ENCODE results near the gene PRXL2C.

GRCh38 chr9:96688187-96688586 lies 33.1 kb upstream of the PRXL2C start:
- TF ChIP-seq CTCF (IDR thresholded peaks at IDR 0.05 in 2 of 3, conservative IDR thresholded peaks at IDR 0.05 in 1 of 3; ENCODE audit: control insufficient read depth in 2 of 3, extremely low read depth in 1 of 3, insufficient read depth in 1 of 3, low read depth in 3 of 3, low read length in 3 of 3) (no peak), RFX5 (IDR thresholded peaks at IDR 0.05; ENCODE audit: low read depth, low read length) (no peak), ZNF274 (IDR thresholded peaks at IDR 0.05; ENCODE audit: insufficient read depth, insufficient read length) (no peak), POLR2A (IDR thresholded peaks at IDR 0.05; ENCODE audit: low read depth, low read length) (no peak)
